Mucosa of rectum (tissue), 2 donors: ENCODE data around the gene C2.

ENCODE experiments used
- H3K27ac ChIP-seq, 2 donors: one replicate each; pipeline ENCODE4 v1.7.0; 2013; ENCODE audit warnings: inconsistent platforms in 2 of 2, low read depth in 2 of 2, low read length in 2 of 2
- H3K27me3 ChIP-seq, 2 donors: one replicate each; pipeline ENCODE4 v1.7.0; 2013; ENCODE audit warnings: low read length in 2 of 2; ENCODE audit not compliant: control insufficient read depth in 2 of 2, insufficient read depth in 2 of 2
- H3K36me3 ChIP-seq, 2 donors: one replicate each; pipeline ENCODE4 v1.7.0; 2013; ENCODE audit warnings: low read length in 2 of 2; ENCODE audit not compliant: control insufficient read depth in 2 of 2, insufficient read depth in 2 of 2
- H3K4me1 ChIP-seq, 2 donors: one replicate each; pipeline ENCODE4 v1.7.0; 2013; ENCODE audit warnings: low read length in 2 of 2, mild to moderate bottlenecking in 1 of 2; ENCODE audit not compliant: control insufficient read depth in 2 of 2, insufficient read depth in 2 of 2
- H3K4me3 ChIP-seq, 2 donors: one replicate each; pipeline ENCODE4 v1.7.0; 2013; ENCODE audit warnings: low read length in 2 of 2
- H3K9ac ChIP-seq, 2 donors: one replicate each; pipeline ENCODE4 v1.7.0; 2013; ENCODE audit warnings: low read length in 2 of 2, low read depth in 1 of 2, mild to moderate bottlenecking in 1 of 2
- H3K9me3 ChIP-seq, 2 donors: one replicate each; pipeline ENCODE4 v1.7.0; 2013; ENCODE audit warnings: low read length in 2 of 2; ENCODE audit not compliant: control insufficient read depth in 2 of 2
- donor health status: healthy.
- donor health status: Normal muscosa, but diverticular disease.

The C2 gene

DNA sequence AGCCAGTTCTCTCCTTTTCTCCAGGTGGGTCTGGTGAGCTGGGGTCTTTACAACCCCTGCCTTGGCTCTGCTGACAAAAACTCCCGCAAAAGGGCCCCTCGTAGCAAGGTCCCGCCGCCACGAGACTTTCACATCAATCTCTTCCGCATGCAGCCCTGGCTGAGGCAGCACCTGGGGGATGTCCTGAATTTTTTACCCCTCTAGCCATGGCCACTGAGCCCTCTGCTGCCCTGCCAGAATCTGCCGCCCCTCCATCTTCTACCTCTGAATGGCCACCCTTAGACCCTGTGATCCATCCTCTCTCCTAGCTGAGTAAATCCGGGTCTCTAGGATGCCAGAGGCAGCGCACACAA lies 17.6 kb downstream of the C2 start:
- Histone ChIP-seq H3K4me3 (peak overlapping the region; percentile 41 to 53), H3K27ac (peak overlapping the region; percentile 83 to 84), H3K9ac (peak overlapping the region; percentile 19 to 72), H3K27me3 (no peaks in the 10 kb centered on the region), H3K36me3 (no peaks in the 10 kb centered on the region), H3K9me3 (no peaks in the 10 kb centered on the region), H3K4me1 (peaks cover 12 to 17% of the 10 kb centered on the region in 2 donors)

DNA sequence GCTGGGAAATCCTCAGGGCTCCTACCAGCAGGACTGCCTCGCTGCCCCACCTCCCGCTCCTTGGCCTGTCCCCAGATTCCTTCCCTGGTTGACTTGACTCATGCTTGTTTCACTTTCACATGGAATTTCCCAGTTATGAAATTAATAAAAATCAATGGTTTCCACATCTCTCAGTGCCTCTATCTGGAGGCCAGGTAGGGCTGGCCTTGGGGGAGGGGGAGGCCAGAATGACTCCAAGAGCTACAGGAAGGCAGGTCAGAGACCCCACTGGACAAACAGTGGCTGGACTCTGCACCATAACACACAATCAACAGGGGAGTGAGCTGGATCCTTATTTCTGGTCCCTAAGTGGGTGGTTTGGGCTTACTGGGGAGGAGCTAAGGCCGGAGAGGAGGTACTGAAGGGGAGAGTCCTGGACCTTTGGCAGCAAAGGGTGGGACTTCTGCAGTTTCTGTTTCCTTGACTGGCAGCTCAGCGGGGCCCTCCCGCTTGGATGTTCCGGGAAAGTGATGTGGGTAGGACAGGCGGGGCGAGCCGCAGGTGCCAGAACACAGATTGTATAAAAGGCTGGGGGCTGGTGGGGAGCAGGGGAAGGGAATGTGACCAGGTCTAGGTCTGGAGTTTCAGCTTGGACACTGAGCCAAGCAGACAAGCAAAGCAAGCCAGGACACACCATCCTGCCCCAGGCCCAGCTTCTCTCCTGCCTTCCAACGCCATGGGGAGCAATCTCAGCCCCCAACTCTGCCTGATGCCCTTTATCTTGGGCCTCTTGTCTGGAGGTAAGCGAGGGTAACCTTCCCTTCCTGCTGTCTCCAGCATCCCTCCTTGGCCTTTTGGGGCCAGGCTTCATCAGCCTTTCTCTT lies 18.2 kb downstream of the C2 start, which contains the start of gene CFB:
Gene CFB, plus strand, starts transcription at position 589 of the 863 bp plus-strand sequence. Its CDS starts 127 bp downstream, at position 716.
- Histone ChIP-seq H3K9me3 (no peaks in the 10 kb centered on the region), H3K36me3 (no peaks in the 10 kb centered on the region), H3K4me3 (peak within 1 kb of the TSS; percentile 41 to 53), H3K27ac (peak within 1 kb of the TSS; percentile 84 to 85), H3K27me3 (no peaks in the 10 kb centered on the region), H3K9ac (peak within 1 kb of the TSS; percentile 63 to 72), H3K4me1 (peaks cover 12 to 17% of the 10 kb centered on the region in 2 donors)

DNA sequence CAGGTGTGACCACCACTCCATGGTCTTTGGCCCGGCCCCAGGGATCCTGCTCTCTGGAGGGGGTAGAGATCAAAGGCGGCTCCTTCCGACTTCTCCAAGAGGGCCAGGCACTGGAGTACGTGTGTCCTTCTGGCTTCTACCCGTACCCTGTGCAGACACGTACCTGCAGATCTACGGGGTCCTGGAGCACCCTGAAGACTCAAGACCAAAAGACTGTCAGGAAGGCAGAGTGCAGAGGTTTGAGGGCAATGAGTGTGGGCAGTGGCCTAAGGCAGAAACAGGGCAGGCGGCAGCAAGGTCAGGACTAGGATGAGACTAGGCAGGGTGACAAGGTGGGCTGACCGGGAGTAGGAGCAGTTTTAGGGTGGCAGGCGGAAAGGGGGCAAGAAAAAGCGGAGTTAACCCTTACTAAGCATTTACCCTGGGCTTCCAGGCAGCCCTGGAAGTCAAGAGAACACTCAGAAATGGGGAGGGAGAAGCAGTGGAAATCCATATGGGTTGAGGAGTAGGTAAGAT lies 18.9 kb downstream of the C2 start:
- Histone ChIP-seq H3K9me3 (no peaks in the 10 kb centered on the region), H3K4me3 (peak overlapping the region in 1 of 2 donors; percentile 41), H3K27me3 (no peaks in the 10 kb centered on the region), H3K27ac (peak overlapping the region; percentile 84 to 85), H3K36me3 (peaks cover 6% of the 10 kb centered on the region in 2 donors), H3K9ac (peak overlapping the region; percentile 63 to 72), H3K4me1 (peaks cover 12 to 17% of the 10 kb centered on the region in 2 donors)

DNA sequence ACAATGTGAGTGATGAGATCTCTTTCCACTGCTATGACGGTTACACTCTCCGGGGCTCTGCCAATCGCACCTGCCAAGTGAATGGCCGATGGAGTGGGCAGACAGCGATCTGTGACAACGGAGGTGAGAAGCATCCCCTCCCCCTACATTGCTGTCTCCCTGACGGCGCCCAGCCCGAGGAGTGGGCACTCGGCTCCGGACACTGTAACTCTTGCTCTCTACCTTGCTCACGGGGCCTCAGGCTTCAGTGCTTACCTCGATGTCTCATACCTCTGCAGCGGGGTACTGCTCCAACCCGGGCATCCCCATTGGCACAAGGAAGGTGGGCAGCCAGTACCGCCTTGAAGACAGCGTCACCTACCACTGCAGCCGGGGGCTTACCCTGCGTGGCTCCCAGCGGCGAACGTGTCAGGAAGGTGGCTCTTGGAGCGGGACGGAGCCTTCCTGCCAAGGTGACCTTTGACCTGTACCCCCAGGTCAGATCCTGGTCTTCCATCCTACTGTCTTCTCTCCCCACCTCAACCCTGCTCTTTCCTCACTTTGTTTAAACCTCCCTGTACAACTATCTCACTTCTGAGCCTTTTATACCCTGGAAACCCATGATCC lies 19.7 kb downstream of the C2 start:
- Histone ChIP-seq H3K9ac (no peak overlapping the region), H3K27ac (no peak overlapping the region)

DNA sequence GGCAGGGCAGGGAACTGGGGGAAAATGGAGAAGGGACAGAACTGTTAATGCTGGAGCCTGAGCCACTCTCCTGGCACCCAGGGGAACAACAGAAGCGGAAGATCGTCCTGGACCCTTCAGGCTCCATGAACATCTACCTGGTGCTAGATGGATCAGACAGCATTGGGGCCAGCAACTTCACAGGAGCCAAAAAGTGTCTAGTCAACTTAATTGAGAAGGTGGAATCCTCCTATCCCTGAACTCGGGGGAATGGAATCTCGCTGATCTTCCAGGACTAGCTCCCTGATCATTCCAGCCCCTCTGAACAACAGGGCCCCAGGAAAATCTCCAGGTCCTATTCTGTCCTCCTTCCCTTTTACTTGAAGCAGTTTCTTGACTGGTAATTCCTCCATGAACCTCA lies 20.3 kb downstream of the C2 start:
- H3K4me3 ChIP-seq = no peak overlapping the region
- H3K27ac ChIP-seq = no peak overlapping the region
- H3K36me3 ChIP-seq = peaks cover 17 to 18% of the 10 kb centered on the region in 2 donors
- H3K4me1 ChIP-seq = peaks cover 12 to 17% of the 10 kb centered on the region in 2 donors
- H3K9me3 ChIP-seq = no peaks in the 10 kb centered on the region
- no peak overlapping the region for H3K9ac ChIP-seq
- no peaks in the 10 kb centered on the region for H3K27me3 ChIP-seq

More for the DNA sequence above, 19.7 kb downstream of the C2 start:
- Histone ChIP-seq H3K9me3 (no peaks in the 10 kb centered on the region), H3K36me3 (peaks cover 12 to 14% of the 10 kb centered on the region in 2 donors), H3K4me3 (no peak overlapping the region), H3K4me1 (peaks cover 12 to 17% of the 10 kb centered on the region in 2 donors), H3K27me3 (no peaks in the 10 kb centered on the region)

DNA sequence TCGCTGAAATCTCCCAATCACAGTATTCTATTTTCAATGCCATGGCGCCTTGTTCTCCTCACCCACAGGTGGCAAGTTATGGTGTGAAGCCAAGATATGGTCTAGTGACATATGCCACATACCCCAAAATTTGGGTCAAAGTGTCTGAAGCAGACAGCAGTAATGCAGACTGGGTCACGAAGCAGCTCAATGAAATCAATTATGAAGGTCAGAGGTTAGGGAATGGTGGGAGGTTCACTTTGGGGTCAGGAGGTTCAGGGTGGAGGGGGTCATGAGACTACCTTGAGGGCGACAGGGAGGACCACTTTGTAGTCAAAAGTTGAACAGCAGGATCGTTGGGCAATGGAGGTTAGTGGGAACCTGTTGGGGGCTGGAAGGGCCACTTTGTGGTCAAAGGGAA lies 20.8 kb downstream of the C2 start:
- H3K4me3 ChIP-seq = no peak overlapping the region
- H3K36me3 ChIP-seq = peaks cover 21 to 22% of the 10 kb centered on the region in 2 donors
- H3K27ac ChIP-seq = no peak overlapping the region
- no peak overlapping the region for H3K9ac ChIP-seq
- no peaks in the 10 kb centered on the region for H3K27me3 ChIP-seq
- H3K9me3 ChIP-seq = no peaks in the 10 kb centered on the region
- H3K4me1 ChIP-seq = peaks cover 12 to 17% of the 10 kb centered on the region in 2 donors

DNA sequence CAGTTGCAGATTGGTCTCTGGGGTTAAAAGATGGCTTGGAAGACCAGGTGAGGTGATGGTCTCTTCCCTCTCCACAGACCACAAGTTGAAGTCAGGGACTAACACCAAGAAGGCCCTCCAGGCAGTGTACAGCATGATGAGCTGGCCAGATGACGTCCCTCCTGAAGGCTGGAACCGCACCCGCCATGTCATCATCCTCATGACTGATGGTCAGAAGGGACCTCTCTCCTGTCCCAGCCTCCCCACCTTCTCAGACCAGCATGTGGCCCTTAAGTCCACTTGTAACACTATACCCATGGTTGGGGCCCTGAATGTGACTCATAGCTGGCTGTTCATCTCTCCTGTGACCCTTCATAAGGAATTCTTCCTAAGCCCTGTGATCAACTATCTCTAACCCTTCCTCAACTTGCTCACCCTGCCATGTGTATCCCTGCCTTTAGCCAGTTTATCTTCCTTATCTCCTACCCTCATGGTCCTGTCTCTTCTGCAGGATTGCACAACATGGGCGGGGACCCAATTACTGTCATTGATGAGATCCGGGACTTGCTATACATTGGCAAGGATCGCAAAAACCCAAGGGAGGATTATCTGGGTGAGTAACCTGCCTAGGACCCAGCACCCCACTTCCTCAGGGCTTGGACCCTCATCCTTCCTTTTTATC lies 21.4 kb downstream of the C2 start:
- no peak overlapping the region for H3K27ac ChIP-seq
- H3K27me3 ChIP-seq = no peaks in the 10 kb centered on the region
- no peak overlapping the region for H3K4me3 ChIP-seq
- H3K36me3 ChIP-seq = peaks cover 27 to 28% of the 10 kb centered on the region in 2 donors
- H3K9ac ChIP-seq = no peak overlapping the region
- no peaks in the 10 kb centered on the region for H3K9me3 ChIP-seq
- H3K4me1 ChIP-seq = peaks cover 12 to 17% of the 10 kb centered on the region in 2 donors

DNA sequence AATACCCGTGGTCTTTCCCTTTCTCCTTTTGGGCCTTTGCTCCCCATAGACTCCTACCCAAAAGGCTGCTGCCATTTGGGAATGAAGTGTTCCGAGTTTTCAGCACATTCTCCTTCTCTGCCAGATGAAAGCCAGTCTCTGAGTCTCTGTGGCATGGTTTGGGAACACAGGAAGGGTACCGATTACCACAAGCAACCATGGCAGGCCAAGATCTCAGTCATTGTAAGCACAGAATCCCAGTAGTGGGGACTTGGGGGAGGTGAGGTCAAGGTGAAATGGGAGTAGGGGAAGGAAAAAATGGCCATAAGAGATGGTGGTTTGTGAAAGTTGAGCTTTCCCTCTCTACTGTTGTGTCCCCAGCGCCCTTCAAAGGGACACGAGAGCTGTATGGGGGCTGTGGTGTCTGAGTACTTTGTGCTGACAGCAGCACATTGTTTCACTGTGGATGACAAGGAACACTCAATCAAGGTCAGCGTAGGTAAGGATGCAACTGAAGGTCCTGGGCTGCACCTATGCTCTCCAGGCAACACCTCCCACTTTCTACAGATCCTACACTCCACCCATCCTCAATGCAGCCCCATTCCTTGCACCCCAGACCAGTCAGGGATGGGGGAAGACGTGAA lies 22.5 kb downstream of the C2 start:
- Histone ChIP-seq H3K4me3 (no peak overlapping the region), H3K36me3 (peaks cover 38 to 39% of the 10 kb centered on the region in 2 donors), H3K4me1 (peaks cover 8 to 15% of the 10 kb centered on the region in 2 donors), H3K9me3 (no peaks in the 10 kb centered on the region), H3K27me3 (no peaks in the 10 kb centered on the region), H3K27ac (no peak overlapping the region), H3K9ac (no peak overlapping the region)

DNA sequence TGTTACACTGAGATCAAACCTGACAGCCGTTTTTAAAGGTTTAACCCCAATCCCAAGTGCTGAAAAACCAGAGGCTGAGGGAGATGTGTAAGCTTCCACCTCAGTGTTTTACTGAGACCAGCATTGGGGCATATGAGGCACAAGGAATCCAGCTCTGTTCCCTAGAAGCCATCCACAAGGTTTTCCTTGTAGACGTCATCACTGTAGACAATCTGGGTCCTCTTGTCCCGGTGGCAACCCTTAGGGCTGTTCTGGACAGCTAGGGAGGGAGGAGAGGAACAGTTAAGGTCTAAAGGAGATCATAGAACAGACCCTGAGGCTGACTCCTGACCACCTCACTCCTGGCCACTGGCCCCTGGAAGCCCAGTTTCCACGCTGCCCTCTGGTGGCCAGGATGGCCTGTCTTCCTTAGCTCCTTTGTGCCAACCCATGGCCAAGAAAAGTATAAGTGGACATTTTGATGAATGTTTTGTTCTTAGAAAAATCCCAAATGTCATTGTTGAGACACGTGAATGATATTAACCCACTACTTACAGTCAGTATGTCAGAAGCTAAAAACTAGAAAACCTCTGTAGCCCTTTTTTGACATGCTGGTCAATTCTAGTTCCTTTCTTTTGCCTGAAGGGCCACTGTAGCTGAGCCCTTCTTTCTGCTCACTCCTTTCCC lies 24.8 kb downstream of the C2 start:
- no peak overlapping the region for H3K27ac ChIP-seq
- H3K4me3 ChIP-seq = no peak overlapping the region
- peaks cover 52 to 53% of the 10 kb centered on the region in 2 donors for H3K36me3 ChIP-seq
- no peak overlapping the region for H3K9ac ChIP-seq
- no peaks in the 10 kb centered on the region for H3K27me3 ChIP-seq
- no peaks in the 10 kb centered on the region for H3K9me3 ChIP-seq
- no peaks in the 10 kb centered on the region for H3K4me1 ChIP-seq
